WTC11 (cell line): ENCODE results near the gene BTBD2. TPM values are rescaled to one million over a fixed set of nuclear protein-coding genes. Genes with fewer than 3 reads are reported as not detected.

ENCODE experiments used
- CBFB ChIP-seq: sonication (generic); formaldehyde crosslinking; IDR thresholded peaks from 2 replicates; pipeline ENCODE4 v1.8.1; 2022; ENCODE audit warnings: mild to moderate bottlenecking, low read depth, missing genetic modification reagents
- CREB1 ChIP-seq: sonication (generic); formaldehyde crosslinking; IDR thresholded peaks from 2 replicates; pipeline ENCODE4 v1.8.0; 2023; ENCODE audit warnings: mild to moderate bottlenecking, missing genetic modification reagents
- ETV6 ChIP-seq: sonication (generic); formaldehyde crosslinking; IDR thresholded peaks from 2 replicates; pipeline ENCODE4 v1.8.1; 2022; ENCODE audit warnings: mild to moderate bottlenecking, missing genetic modification reagents
- FOXK1 ChIP-seq: sonication (generic); formaldehyde crosslinking; IDR thresholded peaks from 2 replicates; pipeline ENCODE4 v1.8.0; 2022; ENCODE audit warnings: mild to moderate bottlenecking, moderate library complexity, missing genetic modification reagents
- GABPB1 ChIP-seq: sonication (generic); formaldehyde crosslinking; IDR thresholded peaks from 2 replicates; pipeline ENCODE4 v1.8.1; 2023; ENCODE audit warnings: mild to moderate bottlenecking, missing genetic modification reagents
- NR2C2 ChIP-seq: sonication (generic); formaldehyde crosslinking; IDR thresholded peaks from 2 replicates; pipeline ENCODE4 v1.8.0; 2022; ENCODE audit warnings: mild to moderate bottlenecking, missing genetic modification reagents
- OVOL2 ChIP-seq: fragments of 250-450 bp; sonication (Bioruptor Pico); IDR thresholded peaks from 2 replicates; pipeline ENCODE4 v1.9.0; 2021; ENCODE audit warnings: mild to moderate bottlenecking, borderline replicate concordance
- ZNF416 ChIP-seq: fragments of 250-450 bp; sonication (Bioruptor Pico); IDR thresholded peaks from 2 replicates; pipeline ENCODE4 v1.9.0; 2021; ENCODE audit warnings: mild to moderate bottlenecking, inconsistent platforms
- total RNA-seq: library from RNA; stranded (reverse); gene quantifications from 3 replicates; pipeline ENCODE4 v1.2.3, GENCODE V29; 2021
- TF ChIP-seq, protein P1 (sequence below): sonication (generic); formaldehyde crosslinking; IDR thresholded peaks from 2 replicates; pipeline ENCODE4 v1.8.1; 2022; ENCODE audit warnings: mild to moderate bottlenecking, missing genetic modification reagents, moderate library complexity, borderline replicate concordance
- TF ChIP-seq, protein P2 (sequence below): fragments of 250-450 bp; sonication (Bioruptor Pico); IDR thresholded peaks from 2 replicates; pipeline ENCODE4 v1.9.0; 2021; ENCODE audit warnings: mild to moderate bottlenecking, borderline replicate concordance
- TF ChIP-seq, protein P3 (sequence below): sonication (generic); formaldehyde crosslinking; IDR thresholded peaks from 2 replicates; pipeline ENCODE4 v1.8.0; 2022; ENCODE audit warnings: mild to moderate bottlenecking, missing genetic modification reagents
- TF ChIP-seq, protein P4 (sequence below): sonication (generic); formaldehyde crosslinking; IDR thresholded peaks from 2 replicates; pipeline ENCODE4 v1.8.1; 2022; ENCODE audit warnings: low read depth, missing genetic modification reagents, borderline replicate concordance
- TF ChIP-seq, protein P5 (sequence below): sonication (generic); formaldehyde crosslinking; IDR thresholded peaks from 2 replicates; pipeline ENCODE4 v1.8.0; 2023; ENCODE audit warnings: mild to moderate bottlenecking, missing genetic modification reagents
- TF ChIP-seq, protein P6 (sequence below): sonication (generic); formaldehyde crosslinking; IDR thresholded peaks from 2 replicates; pipeline ENCODE4 v1.8.1; 2023; ENCODE audit warnings: mild to moderate bottlenecking, missing genetic modification reagents

BTBD2 gene
- total RNA-seq, 1 experiment from 2014 or later: 106 TPM

DNA sequence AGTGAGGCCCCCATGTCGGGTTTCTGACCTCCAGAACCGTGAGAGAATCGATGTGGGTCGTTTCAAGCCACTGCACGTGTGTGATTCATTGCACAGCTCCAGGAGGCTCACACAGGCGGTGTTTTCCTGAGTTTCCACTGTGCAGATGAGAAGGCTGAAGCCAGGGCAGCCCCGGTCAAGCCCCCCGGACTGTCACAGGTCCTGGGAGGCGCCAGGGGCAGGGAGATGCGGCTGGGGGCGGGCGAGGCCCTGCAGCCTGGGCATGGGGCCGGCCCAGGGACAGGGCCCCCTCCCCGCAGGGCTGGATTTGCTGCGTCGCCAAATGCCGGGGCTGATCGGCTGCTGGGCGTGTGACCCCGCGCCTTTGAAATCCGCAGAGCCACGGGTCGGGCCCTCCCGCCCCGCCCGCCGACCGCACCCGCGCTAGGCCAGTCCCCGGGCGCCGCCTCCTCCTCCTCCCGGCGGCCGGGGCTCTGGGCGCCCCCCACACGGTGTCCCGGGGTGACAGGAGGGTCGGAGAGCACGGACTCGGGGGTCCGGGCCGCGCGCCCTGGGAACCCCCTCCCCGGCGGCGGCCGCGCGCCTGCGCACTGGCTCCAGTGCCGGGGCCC lies 45.5 kb upstream of the BTBD2 start (continued):
- TF ChIP-seq, protein P1, sequence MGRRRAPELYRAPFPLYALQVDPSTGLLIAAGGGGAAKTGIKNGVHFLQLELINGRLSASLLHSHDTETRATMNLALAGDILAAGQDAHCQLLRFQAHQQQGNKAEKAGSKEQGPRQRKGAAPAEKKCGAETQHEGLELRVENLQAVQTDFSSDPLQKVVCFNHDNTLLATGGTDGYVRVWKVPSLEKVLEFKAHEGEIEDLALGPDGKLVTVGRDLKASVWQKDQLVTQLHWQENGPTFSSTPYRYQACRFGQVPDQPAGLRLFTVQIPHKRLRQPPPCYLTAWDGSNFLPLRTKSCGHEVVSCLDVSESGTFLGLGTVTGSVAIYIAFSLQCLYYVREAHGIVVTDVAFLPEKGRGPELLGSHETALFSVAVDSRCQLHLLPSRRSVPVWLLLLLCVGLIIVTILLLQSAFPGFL (CRISPR knock-in tag): peak; percentile 72; the same call in 1 of the 2 replicates
- TF ChIP-seq OVOL2 (no peak), CREB1 (CRISPR knock-in tag) (no peak), ETV6 (CRISPR knock-in tag) (no peak), ZNF416 (no peak), NR2C2 (CRISPR knock-in tag) (no peak), CBFB (CRISPR knock-in tag) (no peak), FOXK1 (CRISPR knock-in tag) (no peak), GABPB1 (CRISPR knock-in tag) (peak; percentile 3; the same call in 1 of the 2 replicates)
- TF ChIP-seq, protein P2, sequence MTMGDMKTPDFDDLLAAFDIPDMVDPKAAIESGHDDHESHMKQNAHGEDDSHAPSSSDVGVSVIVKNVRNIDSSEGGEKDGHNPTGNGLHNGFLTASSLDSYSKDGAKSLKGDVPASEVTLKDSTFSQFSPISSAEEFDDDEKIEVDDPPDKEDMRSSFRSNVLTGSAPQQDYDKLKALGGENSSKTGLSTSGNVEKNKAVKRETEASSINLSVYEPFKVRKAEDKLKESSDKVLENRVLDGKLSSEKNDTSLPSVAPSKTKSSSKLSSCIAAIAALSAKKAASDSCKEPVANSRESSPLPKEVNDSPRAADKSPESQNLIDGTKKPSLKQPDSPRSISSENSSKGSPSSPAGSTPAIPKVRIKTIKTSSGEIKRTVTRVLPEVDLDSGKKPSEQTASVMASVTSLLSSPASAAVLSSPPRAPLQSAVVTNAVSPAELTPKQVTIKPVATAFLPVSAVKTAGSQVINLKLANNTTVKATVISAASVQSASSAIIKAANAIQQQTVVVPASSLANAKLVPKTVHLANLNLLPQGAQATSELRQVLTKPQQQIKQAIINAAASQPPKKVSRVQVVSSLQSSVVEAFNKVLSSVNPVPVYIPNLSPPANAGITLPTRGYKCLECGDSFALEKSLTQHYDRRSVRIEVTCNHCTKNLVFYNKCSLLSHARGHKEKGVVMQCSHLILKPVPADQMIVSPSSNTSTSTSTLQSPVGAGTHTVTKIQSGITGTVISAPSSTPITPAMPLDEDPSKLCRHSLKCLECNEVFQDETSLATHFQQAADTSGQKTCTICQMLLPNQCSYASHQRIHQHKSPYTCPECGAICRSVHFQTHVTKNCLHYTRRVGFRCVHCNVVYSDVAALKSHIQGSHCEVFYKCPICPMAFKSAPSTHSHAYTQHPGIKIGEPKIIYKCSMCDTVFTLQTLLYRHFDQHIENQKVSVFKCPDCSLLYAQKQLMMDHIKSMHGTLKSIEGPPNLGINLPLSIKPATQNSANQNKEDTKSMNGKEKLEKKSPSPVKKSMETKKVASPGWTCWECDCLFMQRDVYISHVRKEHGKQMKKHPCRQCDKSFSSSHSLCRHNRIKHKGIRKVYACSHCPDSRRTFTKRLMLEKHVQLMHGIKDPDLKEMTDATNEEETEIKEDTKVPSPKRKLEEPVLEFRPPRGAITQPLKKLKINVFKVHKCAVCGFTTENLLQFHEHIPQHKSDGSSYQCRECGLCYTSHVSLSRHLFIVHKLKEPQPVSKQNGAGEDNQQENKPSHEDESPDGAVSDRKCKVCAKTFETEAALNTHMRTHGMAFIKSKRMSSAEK (CRISPR knock-in tag): no peak
- TF ChIP-seq, protein P3, sequence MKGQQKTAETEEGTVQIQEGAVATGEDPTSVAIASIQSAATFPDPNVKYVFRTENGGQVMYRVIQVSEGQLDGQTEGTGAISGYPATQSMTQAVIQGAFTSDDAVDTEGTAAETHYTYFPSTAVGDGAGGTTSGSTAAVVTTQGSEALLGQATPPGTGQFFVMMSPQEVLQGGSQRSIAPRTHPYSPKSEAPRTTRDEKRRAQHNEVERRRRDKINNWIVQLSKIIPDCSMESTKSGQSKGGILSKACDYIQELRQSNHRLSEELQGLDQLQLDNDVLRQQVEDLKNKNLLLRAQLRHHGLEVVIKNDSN (CRISPR knock-in tag): peak; percentile 18; the same call in 1 of the 2 replicates
- TF ChIP-seq, protein P4, sequence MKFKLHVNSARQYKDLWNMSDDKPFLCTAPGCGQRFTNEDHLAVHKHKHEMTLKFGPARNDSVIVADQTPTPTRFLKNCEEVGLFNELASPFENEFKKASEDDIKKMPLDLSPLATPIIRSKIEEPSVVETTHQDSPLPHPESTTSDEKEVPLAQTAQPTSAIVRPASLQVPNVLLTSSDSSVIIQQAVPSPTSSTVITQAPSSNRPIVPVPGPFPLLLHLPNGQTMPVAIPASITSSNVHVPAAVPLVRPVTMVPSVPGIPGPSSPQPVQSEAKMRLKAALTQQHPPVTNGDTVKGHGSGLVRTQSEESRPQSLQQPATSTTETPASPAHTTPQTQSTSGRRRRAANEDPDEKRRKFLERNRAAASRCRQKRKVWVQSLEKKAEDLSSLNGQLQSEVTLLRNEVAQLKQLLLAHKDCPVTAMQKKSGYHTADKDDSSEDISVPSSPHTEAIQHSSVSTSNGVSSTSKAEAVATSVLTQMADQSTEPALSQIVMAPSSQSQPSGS: no peak
- TF ChIP-seq, protein P5, sequence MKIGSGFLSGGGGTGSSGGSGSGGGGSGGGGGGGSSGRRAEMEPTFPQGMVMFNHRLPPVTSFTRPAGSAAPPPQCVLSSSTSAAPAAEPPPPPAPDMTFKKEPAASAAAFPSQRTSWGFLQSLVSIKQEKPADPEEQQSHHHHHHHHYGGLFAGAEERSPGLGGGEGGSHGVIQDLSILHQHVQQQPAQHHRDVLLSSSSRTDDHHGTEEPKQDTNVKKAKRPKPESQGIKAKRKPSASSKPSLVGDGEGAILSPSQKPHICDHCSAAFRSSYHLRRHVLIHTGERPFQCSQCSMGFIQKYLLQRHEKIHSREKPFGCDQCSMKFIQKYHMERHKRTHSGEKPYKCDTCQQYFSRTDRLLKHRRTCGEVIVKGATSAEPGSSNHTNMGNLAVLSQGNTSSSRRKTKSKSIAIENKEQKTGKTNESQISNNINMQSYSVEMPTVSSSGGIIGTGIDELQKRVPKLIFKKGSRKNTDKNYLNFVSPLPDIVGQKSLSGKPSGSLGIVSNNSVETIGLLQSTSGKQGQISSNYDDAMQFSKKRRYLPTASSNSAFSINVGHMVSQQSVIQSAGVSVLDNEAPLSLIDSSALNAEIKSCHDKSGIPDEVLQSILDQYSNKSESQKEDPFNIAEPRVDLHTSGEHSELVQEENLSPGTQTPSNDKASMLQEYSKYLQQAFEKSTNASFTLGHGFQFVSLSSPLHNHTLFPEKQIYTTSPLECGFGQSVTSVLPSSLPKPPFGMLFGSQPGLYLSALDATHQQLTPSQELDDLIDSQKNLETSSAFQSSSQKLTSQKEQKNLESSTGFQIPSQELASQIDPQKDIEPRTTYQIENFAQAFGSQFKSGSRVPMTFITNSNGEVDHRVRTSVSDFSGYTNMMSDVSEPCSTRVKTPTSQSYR (CRISPR knock-in tag): no peak
- TF ChIP-seq, protein P6, sequence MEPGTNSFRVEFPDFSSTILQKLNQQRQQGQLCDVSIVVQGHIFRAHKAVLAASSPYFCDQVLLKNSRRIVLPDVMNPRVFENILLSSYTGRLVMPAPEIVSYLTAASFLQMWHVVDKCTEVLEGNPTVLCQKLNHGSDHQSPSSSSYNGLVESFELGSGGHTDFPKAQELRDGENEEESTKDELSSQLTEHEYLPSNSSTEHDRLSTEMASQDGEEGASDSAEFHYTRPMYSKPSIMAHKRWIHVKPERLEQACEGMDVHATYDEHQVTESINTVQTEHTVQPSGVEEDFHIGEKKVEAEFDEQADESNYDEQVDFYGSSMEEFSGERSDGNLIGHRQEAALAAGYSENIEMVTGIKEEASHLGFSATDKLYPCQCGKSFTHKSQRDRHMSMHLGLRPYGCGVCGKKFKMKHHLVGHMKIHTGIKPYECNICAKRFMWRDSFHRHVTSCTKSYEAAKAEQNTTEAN: 0 out of 2 replicates have a peak, but pooled peaks have one; percentile 42
